SK-N-SH treated with all-trans-retinoic acid at 6 μM for 48 hours (cell line): ENCODE data around the gene AKAP8.

Experiments
- SNAI2 ChIP-seq: fragments of 250-450 bp; sonication (Bioruptor Pico); IDR thresholded peaks from 2 replicates; pipeline ENCODE4 v1.5.0; 2020; ENCODE audit warnings: mild to moderate bottlenecking, moderate library complexity
- ZNF70 ChIP-seq: fragments of 450-650 bp; formaldehyde crosslinking; IDR thresholded peaks from 2 replicates; pipeline ENCODE4 v1.5.0; 2020; ENCODE audit warnings: mild to moderate bottlenecking, moderate library complexity

DNA sequence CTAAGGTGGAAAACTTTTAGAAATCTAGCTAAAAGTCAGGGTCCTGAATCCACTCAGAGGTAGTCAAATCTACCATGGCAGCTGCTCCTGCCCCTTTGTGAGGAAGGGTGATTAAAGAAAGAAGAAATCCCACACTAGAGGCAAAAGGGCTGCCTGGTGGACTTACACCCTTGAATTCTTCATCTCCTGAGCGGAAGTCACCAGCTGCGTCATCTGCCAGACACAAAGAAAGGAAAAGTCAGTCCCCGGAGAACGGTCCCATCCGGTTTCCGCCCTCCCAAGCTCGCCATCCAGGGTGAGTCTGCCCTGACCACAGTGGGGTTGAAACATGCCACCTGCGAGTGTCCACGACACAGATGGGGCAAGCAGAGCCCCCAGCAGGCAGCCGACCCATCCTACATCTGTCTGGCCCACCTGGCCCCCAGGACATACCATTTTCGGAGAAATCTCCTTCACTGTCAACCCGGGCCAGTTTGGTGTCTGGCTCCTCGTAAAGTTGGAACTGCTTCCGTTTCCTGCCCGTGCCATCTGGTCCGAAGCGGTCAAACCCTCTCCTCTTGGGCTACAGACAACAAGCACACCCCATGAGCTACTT, 7.7 kb downstream of the AKAP8 start:
- no peak for TF ChIP-seq SNAI2 (CRISPR knock-in tag)
- TF ChIP-seq ZNF70 (CRISPR knock-in tag) = no peak
